Left lung (tissue), 10 donors: Measurements from ENCODE around the gene MTRR. TPM values are rescaled to one million over a fixed set of nuclear protein-coding genes. Genes with fewer than 3 reads are reported as not detected.

ENCODE experiments used
- ATAC-seq: fragments of 200-7000 bp; cut with Tn5 transposase; one replicate; pipeline ENCODE4 v1.9.1; 2020; ENCODE audit warnings: moderate library complexity
- DNase-seq, 4 donors: peaks; one replicate each; pipeline ENCODE4 v3.0.0-alpha.2; 2013 to 2020
- H3K27ac ChIP-seq, 2 donors: fragments of 200-600 bp; sonication (generic) in 1 of 2; one replicate each; pipeline versions ENCODE4 v1.5.0 to v1.8.0; 2020 to 2021
- H3K27me3 ChIP-seq, 2 donors: fragments of 200-600 bp; sonication (generic) in 1 of 2; one replicate each; pipeline versions ENCODE4 v1.5.0 to v1.8.0; 2020 to 2021
- H3K36me3 ChIP-seq, 2 donors: fragments of 200-600 bp; sonication (generic) in 1 of 2; one replicate each; pipeline versions ENCODE4 v1.5.0 to v1.8.0; 2020 to 2021
- H3K4me1 ChIP-seq, 2 donors: fragments of 200-600 bp; one replicate each; pipeline ENCODE4 v1.8.0; 2021
- H3K4me3 ChIP-seq, 2 donors: fragments of 200-600 bp; sonication (generic) in 1 of 2; one replicate each; pipeline versions ENCODE4 v1.5.0 to v1.8.0; 2020 to 2021; ENCODE audit warnings: mild to moderate bottlenecking in 1 of 2
- H3K9me3 ChIP-seq, 2 donors: fragments of 200-600 bp; sonication (generic) in 1 of 2; one replicate each; pipeline versions ENCODE4 v1.5.0 to v1.8.0; 2020 to 2021
- intact Hi-C, 2 donors: fragments of 100-400 bp; cut with DNase I; formaldehyde crosslinking; loops; one replicate each; pipeline versions ENCODE4 v1.11.2 to v1.14.2; 2022
- polyA plus RNA-seq, 6 donors: library from polyadenylated mRNA; unstranded; fragments of 120-200 nt; gene quantifications; one replicate each; pipeline ENCODE4 v1.2.1, GENCODE V29; 2013; ENCODE audit not compliant: insufficient read length in 6 of 6
- total RNA-seq, 2 donors: library from RNA; stranded (reverse); fragmentation: NEBNext Ultra II Directional; extraction: Animal tissue kit (Norgen Biotek cat#: 25700); gene quantifications; one replicate each; pipeline ENCODE4 v1.2.1, GENCODE V29; 2021
- TF ChIP-seq, protein P1 (sequence below), 2 donors: fragments of 200-600 bp; sonication (generic) in 1 of 2; IDR thresholded peaks; one replicate each; pipeline versions ENCODE4 v1.5.0 to v1.8.0; 2021; ENCODE audit warnings: antibody characterized with exemption in 2 of 2
- donor health status: DM: no; HTN: yes; CAD: no.
- donor health status: DM: no; HTN: no; CAD: no.

The MTRR gene
- total and polyA plus RNA-seq, 8 donors = 47.5 to 78.2 (median 63.5) TPM

DNA sequence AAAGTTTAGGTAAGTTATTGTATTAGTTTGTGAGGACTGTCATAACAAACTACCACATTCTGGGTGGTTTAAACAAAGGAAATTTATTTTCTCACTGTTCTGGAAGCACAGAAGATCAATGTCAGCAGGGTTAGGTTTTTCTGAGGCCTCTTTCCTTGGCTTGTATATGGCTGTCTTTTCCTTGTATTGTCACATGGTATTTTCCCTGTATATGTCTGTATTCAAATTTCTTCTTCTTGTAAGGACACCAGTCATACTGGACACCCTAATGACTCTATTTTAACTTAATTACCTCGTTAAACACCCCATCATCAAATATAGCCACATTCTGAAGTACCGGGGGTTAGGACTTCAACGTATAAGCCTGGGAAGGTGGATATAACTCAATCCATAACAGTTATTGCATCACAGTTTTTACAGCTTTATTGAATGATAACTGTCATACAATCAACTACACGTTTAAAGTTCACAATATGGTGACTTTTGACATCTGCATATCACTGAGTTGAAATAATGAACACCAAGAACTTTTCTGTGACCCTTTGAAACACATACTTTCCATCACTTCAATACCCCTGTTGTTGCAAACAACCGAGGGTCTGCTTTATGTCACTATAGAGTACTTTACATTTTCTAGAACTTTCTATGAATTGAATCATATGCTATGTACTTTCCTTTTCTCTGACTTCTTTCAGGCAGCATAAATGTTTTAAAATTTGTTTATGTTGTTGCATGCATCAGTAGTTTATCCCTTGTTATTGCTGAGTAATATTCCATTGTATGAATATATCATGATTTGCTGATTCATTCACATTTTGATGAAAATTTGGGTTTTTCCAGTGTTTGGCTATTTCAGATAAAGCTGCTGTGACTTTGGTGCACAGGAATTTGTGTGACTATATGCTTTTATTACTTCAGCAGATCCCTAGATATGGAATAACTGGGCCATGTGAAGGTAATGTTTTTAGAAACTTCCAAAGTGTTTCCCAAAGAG, 48.5 kb downstream of the MTRR start:
- DNase-seq (no peak), ATAC-seq (no peak)
- intact Hi-C loops = no loop called here
- Histone ChIP-seq H3K4me1 (no peaks in the 10 kb centered on the region), H3K27me3 (no peaks in the 10 kb centered on the region), H3K9me3 (peaks cover 0 to 10% of the 10 kb centered on the region in 2 donors), H3K4me3 (no peak overlapping the region), H3K27ac (no peak overlapping the region), H3K36me3 (no peaks in the 10 kb centered on the region)
- TF ChIP-seq, protein P1, sequence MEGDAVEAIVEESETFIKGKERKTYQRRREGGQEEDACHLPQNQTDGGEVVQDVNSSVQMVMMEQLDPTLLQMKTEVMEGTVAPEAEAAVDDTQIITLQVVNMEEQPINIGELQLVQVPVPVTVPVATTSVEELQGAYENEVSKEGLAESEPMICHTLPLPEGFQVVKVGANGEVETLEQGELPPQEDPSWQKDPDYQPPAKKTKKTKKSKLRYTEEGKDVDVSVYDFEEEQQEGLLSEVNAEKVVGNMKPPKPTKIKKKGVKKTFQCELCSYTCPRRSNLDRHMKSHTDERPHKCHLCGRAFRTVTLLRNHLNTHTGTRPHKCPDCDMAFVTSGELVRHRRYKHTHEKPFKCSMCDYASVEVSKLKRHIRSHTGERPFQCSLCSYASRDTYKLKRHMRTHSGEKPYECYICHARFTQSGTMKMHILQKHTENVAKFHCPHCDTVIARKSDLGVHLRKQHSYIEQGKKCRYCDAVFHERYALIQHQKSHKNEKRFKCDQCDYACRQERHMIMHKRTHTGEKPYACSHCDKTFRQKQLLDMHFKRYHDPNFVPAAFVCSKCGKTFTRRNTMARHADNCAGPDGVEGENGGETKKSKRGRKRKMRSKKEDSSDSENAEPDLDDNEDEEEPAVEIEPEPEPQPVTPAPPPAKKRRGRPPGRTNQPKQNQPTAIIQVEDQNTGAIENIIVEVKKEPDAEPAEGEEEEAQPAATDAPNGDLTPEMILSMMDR (IDR thresholded peaks at IDR 0.05) = no peak

DNA sequence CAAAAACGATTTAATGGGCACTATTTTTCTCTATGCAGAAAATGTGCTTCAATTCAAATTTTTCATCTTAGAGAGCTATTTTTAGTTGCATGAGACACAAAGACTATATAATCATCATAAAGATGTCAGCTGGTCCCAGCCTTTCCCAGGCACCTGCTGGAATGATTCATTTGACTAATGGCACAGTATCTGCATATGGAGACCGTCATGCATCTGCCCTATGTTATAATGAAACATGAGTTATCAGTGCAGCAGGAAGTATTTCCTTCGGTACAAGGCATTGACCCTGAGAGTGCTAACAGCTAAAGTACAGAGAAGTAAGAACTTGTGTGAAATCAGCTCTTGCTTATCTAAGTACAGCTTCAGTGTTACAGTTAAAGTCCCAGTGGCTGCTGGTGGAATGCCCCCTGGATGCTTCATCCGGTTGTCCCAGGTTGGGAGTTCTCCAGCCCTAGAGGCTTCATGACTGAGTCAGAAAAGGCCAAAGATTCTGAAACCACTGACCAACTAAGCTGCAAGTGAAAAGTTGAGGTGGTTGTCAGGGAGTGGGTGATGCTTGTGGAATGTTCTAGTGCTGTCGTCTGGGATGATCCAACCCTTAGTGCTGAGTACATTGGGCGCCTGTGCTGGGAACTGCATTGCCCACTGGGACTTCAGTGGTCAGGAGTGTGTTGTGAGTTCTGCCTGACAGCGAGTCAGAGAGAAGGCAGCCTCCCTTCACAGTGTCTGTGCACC, 57.2 kb downstream of the MTRR start:
- TF ChIP-seq, protein P1 (IDR thresholded peaks at IDR 0.05) = no peak
- intact Hi-C loops = no loop called here
- Histone ChIP-seq H3K4me3 (no peak overlapping the region), H3K4me1 (no peaks in the 10 kb centered on the region), H3K9me3 (no peaks in the 10 kb centered on the region), H3K36me3 (no peaks in the 10 kb centered on the region), H3K27ac (no peak overlapping the region), H3K27me3 (no peaks in the 10 kb centered on the region)
- ATAC-seq (no peak), DNase-seq (no peak)

DNA sequence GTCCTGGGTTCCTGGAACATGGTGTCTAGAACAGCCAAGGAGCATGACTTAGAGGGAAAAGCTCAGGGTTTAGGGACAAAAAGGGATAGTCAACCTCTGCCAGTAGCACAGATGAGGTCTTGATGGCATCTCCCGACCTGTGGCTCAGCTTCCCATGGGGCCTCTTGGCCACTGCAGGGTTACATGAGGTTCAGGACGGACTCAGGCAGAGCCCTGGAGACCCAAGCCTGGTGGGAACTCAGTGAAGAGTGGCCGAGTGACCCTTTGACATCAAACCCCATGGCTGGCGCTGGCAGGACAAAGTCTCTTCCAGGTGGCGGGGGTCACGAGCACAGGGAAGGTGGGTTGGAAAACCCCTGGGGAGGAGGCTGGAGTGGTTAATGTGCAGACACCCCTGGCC, 57.8 kb downstream of the MTRR start:
- Histone ChIP-seq H3K4me1 (no peaks in the 10 kb centered on the region), H3K36me3 (no peaks in the 10 kb centered on the region), H3K27me3 (no peaks in the 10 kb centered on the region), H3K4me3 (no peak overlapping the region), H3K9me3 (no peaks in the 10 kb centered on the region), H3K27ac (no peak overlapping the region)
- TF ChIP-seq, protein P1 (IDR thresholded peaks at IDR 0.05) = no peak
- DNase-seq (no peak), ATAC-seq (no peak)
- intact Hi-C loops = no loop called here

DNA sequence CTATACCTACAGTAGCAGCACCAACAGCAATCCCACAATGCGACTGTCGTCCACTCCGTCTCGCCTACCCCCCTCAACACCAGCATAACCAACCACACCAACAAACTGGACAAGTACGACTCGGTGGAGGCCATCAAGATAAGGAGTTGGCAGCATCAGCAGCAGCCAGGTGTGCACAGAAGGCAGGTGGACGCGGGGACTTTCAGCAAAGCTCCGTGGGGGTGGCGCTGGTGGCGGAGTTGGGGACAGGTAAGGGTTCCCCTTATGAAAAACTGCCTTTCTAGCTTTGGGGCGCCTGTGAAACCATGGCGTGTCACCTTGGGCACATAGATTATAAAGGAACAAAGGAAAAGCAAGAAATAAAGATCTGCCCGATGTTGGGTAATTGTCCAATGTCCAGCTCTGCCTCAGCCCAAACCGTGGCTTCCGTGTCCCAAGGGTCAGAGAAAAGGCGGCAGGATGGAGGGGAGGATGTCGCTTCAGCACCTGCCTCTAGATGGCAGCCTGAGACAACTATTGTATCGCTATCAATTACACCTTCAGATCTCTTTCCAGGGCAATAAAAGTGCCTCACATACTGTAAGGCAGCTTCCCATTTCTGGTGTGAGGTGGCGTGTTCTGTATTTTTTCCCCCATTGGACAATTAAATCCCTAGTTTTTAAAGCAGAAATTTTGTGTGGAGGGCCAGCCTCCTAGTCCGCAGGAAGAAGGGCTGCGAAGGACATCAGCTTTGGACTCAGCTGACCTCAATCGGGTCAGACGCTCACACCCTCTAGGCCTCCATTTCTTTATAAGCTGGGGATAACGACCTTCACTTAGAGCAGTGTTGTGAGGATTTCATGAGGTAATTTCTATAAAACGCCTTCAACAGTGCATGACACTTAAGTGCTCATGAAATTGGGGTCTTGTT, 58.8 kb downstream of the MTRR start:
- ATAC-seq (peak; percentile 95), DNase-seq (peak in 2 of 4 donors; percentile 40 to 62)
- no peak overlapping the region for H3K4me3 ChIP-seq
- H3K27ac ChIP-seq = no peak overlapping the region
- no peaks in the 10 kb centered on the region for H3K27me3 ChIP-seq
- no peaks in the 10 kb centered on the region for H3K9me3 ChIP-seq
- TF ChIP-seq, protein P1 (IDR thresholded peaks at IDR 0.05) = peak; percentile 55 to 73
- no peaks in the 10 kb centered on the region for H3K36me3 ChIP-seq
- intact Hi-C loops = no loop called here
- H3K4me1 ChIP-seq = no peaks in the 10 kb centered on the region
